HG03442 (cell line): ENCODE data around the gene PREP.
"Not testable (repeated sequence)": the region's sequence is repeated elsewhere in the genome, so short reads cannot be mapped to it uniquely, and the experiment has no call there.

Source experiments
- ATAC-seq: cut with Tn5 transposase; IDR thresholded peaks from one replicate; pipeline ENCODE4 v1.9.1; 2021; ENCODE audit warnings: mild to moderate bottlenecking, moderate library complexity; ENCODE audit not compliant: unreplicated experiment

Gene PREP

GRCh38 chr6:105345506-105345905 is 57.4 kb downstream of the PREP start:
- ATAC-seq, result no peak

GRCh38 chr6:105344881-105345370 is 58.0 kb downstream of the PREP start:
- no peak for ATAC-seq

- not testable (repeated sequence) for ATAC-seq
Measured at GRCh38 chr6:105338350-105338983, 64.4 kb downstream of the PREP start.

GRCh38 chr6:105336986-105337385 is 65.9 kb downstream of the PREP start:
- no peak for ATAC-seq

- no peak for ATAC-seq
Measured at GRCh38 chr6:105332576-105332975, 70.3 kb downstream of the PREP start.

GRCh38 chr6:105331927-105332326 is 71.0 kb downstream of the PREP start:
- no peak for ATAC-seq

GRCh38 chr6:105330913-105331312 is 72.0 kb downstream of the PREP start:
- ATAC-seq, result no peak

- ATAC-seq, result no peak
Measured at GRCh38 chr6:105330364-105330763, 72.5 kb downstream of the PREP start.

GRCh38 chr6:105326833-105327770 is 75.8 kb downstream of the PREP start:
- ATAC-seq, result no peak

GRCh38 chr6:105326216-105326615 is 76.7 kb downstream of the PREP start:
- no peak for ATAC-seq

GRCh38 chr6:105324386-105324950 is 78.4 kb downstream of the PREP start:
- ATAC-seq, result no peak

GRCh38 chr6:105322499-105323225 is 80.2 kb downstream of the PREP start:
- ATAC-seq, result no peak

- ATAC-seq, result no peak
Measured at GRCh38 chr6:105321728-105322127, 81.2 kb downstream of the PREP start.

- no peak for ATAC-seq
Measured at GRCh38 chr6:105321207-105321606, 81.7 kb downstream of the PREP start.

- no peak for ATAC-seq
Measured at GRCh38 chr6:105320765-105321164, 82.1 kb downstream of the PREP start.

- ATAC-seq, result no peak
Measured at GRCh38 chr6:105320271-105320670, 82.6 kb downstream of the PREP start.

GRCh38 chr6:105319331-105319730 is 83.6 kb downstream of the PREP start:
- ATAC-seq, result no peak

- ATAC-seq, result no peak
Measured at GRCh38 chr6:105318660-105319059, 84.2 kb downstream of the PREP start.

- ATAC-seq, result no peak
Measured at GRCh38 chr6:105317607-105318533, 85.0 kb downstream of the PREP start.

GRCh38 chr6:105313211-105313610 is 89.7 kb downstream of the PREP start:
- no peak for ATAC-seq
